HepG2 (cell line): ENCODE results near the gene OBSL1. TPM values are rescaled to one million over a fixed set of nuclear protein-coding genes. Genes with fewer than 3 reads are reported as not detected.

Experiments
- ARID2 ChIP-seq: sonication (generic); formaldehyde crosslinking; IDR thresholded peaks from 2 replicates; pipeline ENCODE4 v1.8.1; 2022; ENCODE audit warnings: mild to moderate bottlenecking, missing genetic modification reagents, borderline replicate concordance
- HNF1A ChIP-seq, 2 experiments: sonication (generic) in 1 of 2; formaldehyde crosslinking in 1 of 2; IDR thresholded peaks; 2 replicates each; pipeline versions ENCODE4 v1.4.0 to v1.6.1; 2016 to 2020; ENCODE audit warnings: borderline replicate concordance in 1 of 2, low read depth in 1 of 2, mild to moderate bottlenecking in 1 of 2, missing genetic modification reagents in 1 of 2
- HNRNPK ChIP-seq: fragments of 200-400 bp; formaldehyde crosslinking; IDR thresholded peaks from 2 replicates; pipeline ENCODE4 v1.6.1; 2018; ENCODE audit warnings: low read length, low read depth, moderate library complexity, mild to moderate bottlenecking; ENCODE audit not compliant: poor library complexity, severe bottlenecking
- HOXA3 ChIP-seq: sonication (generic); formaldehyde crosslinking; IDR thresholded peaks from 2 replicates; pipeline ENCODE4 v1.5.0; 2020; ENCODE audit warnings: missing genetic modification reagents
- JUND ChIP-seq: sonication (generic); formaldehyde crosslinking; IDR thresholded peaks from 2 replicates; pipeline ENCODE4 v1.8.0; 2022; ENCODE audit warnings: mild to moderate bottlenecking, missing genetic modification reagents
- PAX8 ChIP-seq: sonication (generic); formaldehyde crosslinking; IDR thresholded peaks from 2 replicates; pipeline ENCODE4 v1.8.0; 2022; ENCODE audit warnings: mild to moderate bottlenecking, missing genetic modification reagents, borderline replicate concordance
- RBFOX2 ChIP-seq: fragments of 200-400 bp; formaldehyde crosslinking; IDR thresholded peaks from 2 replicates; pipeline ENCODE4 v1.6.1; 2017; ENCODE audit warnings: low read depth, mild to moderate bottlenecking, low read length
- SNAPC4 ChIP-seq: sonication (generic); formaldehyde crosslinking; IDR thresholded peaks from 2 replicates; pipeline ENCODE4 v1.4.0; 2020; ENCODE audit warnings: mild to moderate bottlenecking, missing genetic modification reagents
- SOX13 ChIP-seq, 3 experiments: fragments of 450-650 bp in 1 of 3; sonication (generic) in 1 of 3; formaldehyde crosslinking in 1 of 3; IDR thresholded peaks in 2 of 3; conservative IDR thresholded peaks in 1 of 3; 2 replicates each; pipeline versions ENCODE4 v1.5.0 to v1.6.1; 2016 to 2020; ENCODE audit warnings: antibody characterized with exemption in 1 of 3, mild to moderate bottlenecking in 1 of 3, missing compliant biosample characterization in 1 of 3, missing genetic modification reagents in 1 of 3, moderate library complexity in 1 of 3
- STAG1 ChIP-seq: sonication (generic); formaldehyde crosslinking; IDR thresholded peaks from 2 replicates; pipeline ENCODE4 v1.4.0; 2020; ENCODE audit warnings: missing genetic modification reagents
- TRIM24 ChIP-seq: sonication (generic); formaldehyde crosslinking; IDR thresholded peaks from 2 replicates; pipeline ENCODE4 v1.8.0; 2022; ENCODE audit warnings: mild to moderate bottlenecking, missing genetic modification reagents
- ZBTB39 ChIP-seq: sonication (generic); formaldehyde crosslinking; IDR thresholded peaks from 2 replicates; pipeline ENCODE4 v1.5.0; 2020; ENCODE audit warnings: missing genetic modification reagents
- ZNF547 ChIP-seq: sonication (generic); formaldehyde crosslinking; IDR thresholded peaks from 2 replicates; pipeline ENCODE4 v1.5.1; 2020; ENCODE audit warnings: mild to moderate bottlenecking, missing genetic modification reagents
- ZNF557 ChIP-seq: sonication (generic); formaldehyde crosslinking; IDR thresholded peaks from 2 replicates; pipeline ENCODE4 v1.4.0; 2020; ENCODE audit warnings: missing genetic modification reagents
- ZNF749 ChIP-seq: sonication (generic); formaldehyde crosslinking; IDR thresholded peaks from 2 replicates; pipeline ENCODE4 v1.8.0; 2022; ENCODE audit warnings: mild to moderate bottlenecking, missing genetic modification reagents, moderate library complexity, borderline replicate concordance
- ZNF776 ChIP-seq: sonication (generic); formaldehyde crosslinking; IDR thresholded peaks from 2 replicates; pipeline ENCODE4 v1.4.0; 2020; ENCODE audit warnings: mild to moderate bottlenecking, missing genetic modification reagents
- polyA plus RNA-seq, 8 experiments: library from polyadenylated mRNA; depleted of rRNA in 3 of 8; stranded (reverse) in 7 of 8; unstranded in 1 of 8; fragments of >200 nt; fragmentation: Illumina TruSeq in 4 of 8; extraction: Trizol in 4 of 8; gene quantifications; 2 replicates each; pipeline versions ENCODE4 v1.2.1 to v1.2.3, GENCODE V29; 2011 to 2016; ENCODE audit warnings: low read depth in 4 of 8, missing spikeins in 1 of 8, mixed read lengths in 1 of 8; ENCODE audit not compliant: insufficient read depth in 1 of 8
- total RNA-seq, 5 experiments: library from RNA; depleted of rRNA; stranded (reverse); fragments of >200 nt; fragmentation: Illumina TruSeq; extraction: Trizol; gene quantifications; 2 replicates each; pipeline ENCODE4 v1.2.3, GENCODE V29; 2016; ENCODE audit warnings: low read depth in 1 of 5

OBSL1 gene
- total and polyA plus RNA-seq, 2 of the 13 experiments (the other 11 are each of a cell fraction or from before 2014, with no cell fraction given): 86.7 to 218 TPM

GRCh38 chr2:219537657-219538488 lies 33.5 kb downstream of the OBSL1 start (continued):
- TF ChIP-seq HNF1A (IDR thresholded peaks at IDR 0.05; ENCODE audit: low read depth): no peak
- no peak; the same call in 1 of the 2 replicates for TF ChIP-seq HNF1A (CRISPR knock-in tag; IDR thresholded peaks at IDR 0.05; ENCODE audit: borderline replicate concordance)
- TF ChIP-seq SOX13 (IDR thresholded peaks at IDR 0.05): no peak
- peak in 1 of 2 experiments; percentile 20; a peak in 1 of 4 replicates for TF ChIP-seq SOX13 (CRISPR knock-in tag; conservative IDR thresholded peaks at IDR 0.05 in 1 of 2, IDR thresholded peaks at IDR 0.05 in 1 of 2)
- no peak for TF ChIP-seq HNRNPK
- TF ChIP-seq TRIM24 (CRISPR knock-in tag): no peak
- TF ChIP-seq ZNF776: no peak
- TF ChIP-seq ZNF547 (CRISPR knock-in tag): no peak; the same call in 1 of the 2 replicates
- TF ChIP-seq PAX8: no peak
- TF ChIP-seq ZNF557 (CRISPR knock-in tag): no peak
- no peak for TF ChIP-seq RBFOX2
- TF ChIP-seq STAG1 (CRISPR knock-in tag): peak; percentile 44
- TF ChIP-seq ZNF749 (CRISPR knock-in tag): no peak
- no peak for TF ChIP-seq SNAPC4 (CRISPR knock-in tag)
- no peak for TF ChIP-seq JUND (CRISPR knock-in tag)
- no peak for TF ChIP-seq ARID2
- TF ChIP-seq ZBTB39 (CRISPR knock-in tag): no peak
- no peak for TF ChIP-seq HOXA3 (CRISPR knock-in tag)
